AG04450 (cell line): ENCODE data around the gene FMNL2. TPM values are rescaled to one million over a fixed set of nuclear protein-coding genes. Genes with fewer than 3 reads are reported as not detected.

Experiments
- CTCF ChIA-PET: fragments of 300-600, 350-600 bp; formaldehyde crosslinking; extraction: SDS; loops from one replicate; lab custom pipeline; 2022; ENCODE audit warnings: antibody characterized with exemption, inconsistent platforms; lab: Charles Lee
- POLR2A ChIA-PET: fragments of 350-600 bp; formaldehyde crosslinking; extraction: SDS; loops from one replicate; lab custom pipeline; 2021; ENCODE audit warnings: antibody characterized with exemption, inconsistent platforms; lab: Yijun Ruan, JAX
- DNase-seq: peaks from one replicate; pipeline ENCODE4 v3.0.0-alpha.2; 2011; ENCODE audit warnings: low read depth, low spot score
- H3K27ac ChIP-seq: one replicate; pipeline ENCODE4 v1.5.1; 2012; ENCODE audit warnings: low read depth, low read length, control low read depth
- H3K27me3 ChIP-seq: one replicate; pipeline ENCODE4 v1.6.0; 2012; ENCODE audit warnings: low read length; ENCODE audit not compliant: control insufficient read depth, insufficient read depth
- H3K4me3 ChIP-seq: 2 replicates; pipeline ENCODE4 v1.5.1; 2011; ENCODE audit warnings: mild to moderate bottlenecking, low read depth, low read length, control low read depth
- H3K9me3 ChIP-seq: 2 replicates; pipeline ENCODE4 v1.5.1; 2012; ENCODE audit warnings: low read length; ENCODE audit not compliant: control insufficient read depth, insufficient read depth
- CTCF ChIP-seq: IDR thresholded peaks from 2 replicates; pipeline ENCODE4 v1.5.1; 2011; ENCODE audit warnings: low read depth, low read length, control low read depth, inconsistent platforms
- polyA plus RNA-seq: library from polyadenylated mRNA; depleted of rRNA; stranded (reverse); fragments of >200 nt; gene quantifications from 2 replicates; pipeline ENCODE4 v1.2.3, GENCODE V29; 2011

The FMNL2 gene
- polyA plus RNA-seq, 1 experiment, result 22.0 TPM

- TF ChIP-seq CTCF, result no peak
- DNase-seq, result no peak
- ChIA-PET CTCF (interaction anchor here (1.0 kb wide), 1 partner anchor 284 kb away, joined by 3 read pairs; no protein-coding TSS in a partner anchor), POLR2A (no interaction called here)
- Histone ChIP-seq H3K27ac (no peak overlapping the region), H3K4me3 (no peak overlapping the region), H3K9me3 (no peaks in the 10 kb centered on the region), H3K27me3 (no peaks in the 10 kb centered on the region)
Observed at GRCh38 chr2:152460567-152460966, 125.6 kb downstream of the FMNL2 start.

GRCh38 chr2:152462120-152462519 is 127.1 kb downstream of the FMNL2 start:
- H3K4me3 ChIP-seq, result no peak overlapping the region
- no peak for DNase-seq
- H3K27me3 ChIP-seq, result no peaks in the 10 kb centered on the region
- CTCF ChIA-PET, result interaction anchor here (0.5 to 0.9 kb wide), 2 partner anchors 271 to 286 kb away, joined by 3 read pairs; no protein-coding TSS in a partner anchor
- POLR2A ChIA-PET, result no interaction called here
- H3K27ac ChIP-seq, result no peak overlapping the region
- TF ChIP-seq CTCF, result no peak
- H3K9me3 ChIP-seq, result no peaks in the 10 kb centered on the region

DNA sequence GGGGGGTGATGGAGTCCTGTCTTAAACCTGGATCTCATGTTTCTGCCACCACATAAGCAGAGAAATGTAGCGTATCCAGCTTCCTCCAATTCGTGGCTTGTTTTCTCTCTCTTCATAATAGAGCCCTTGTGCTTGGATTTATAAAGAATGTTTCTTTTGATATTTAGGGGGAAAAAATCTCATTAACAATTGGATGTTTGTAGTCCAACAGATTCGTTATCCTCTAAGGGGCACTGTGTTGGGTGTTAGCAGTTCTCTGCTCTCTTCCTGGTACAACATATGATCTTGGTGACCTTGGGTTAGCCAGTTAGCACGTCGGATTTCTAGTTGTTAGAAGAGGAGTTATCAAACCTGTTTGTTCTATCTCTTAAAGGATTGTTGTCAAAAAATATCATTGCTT is 127.8 kb downstream of the FMNL2 start:
- no peak for TF ChIP-seq CTCF
- CTCF ChIA-PET, result interaction anchor here (0.5 to 0.9 kb wide), 2 partner anchors 272 to 286 kb away, joined by 3 read pairs; no protein-coding TSS in a partner anchor
- DNase-seq, result no peak
- Histone ChIP-seq H3K4me3 (no peak overlapping the region), H3K9me3 (no peaks in the 10 kb centered on the region), H3K27me3 (no peaks in the 10 kb centered on the region), H3K27ac (no peak overlapping the region)
- POLR2A ChIA-PET, result no interaction called here

DNA sequence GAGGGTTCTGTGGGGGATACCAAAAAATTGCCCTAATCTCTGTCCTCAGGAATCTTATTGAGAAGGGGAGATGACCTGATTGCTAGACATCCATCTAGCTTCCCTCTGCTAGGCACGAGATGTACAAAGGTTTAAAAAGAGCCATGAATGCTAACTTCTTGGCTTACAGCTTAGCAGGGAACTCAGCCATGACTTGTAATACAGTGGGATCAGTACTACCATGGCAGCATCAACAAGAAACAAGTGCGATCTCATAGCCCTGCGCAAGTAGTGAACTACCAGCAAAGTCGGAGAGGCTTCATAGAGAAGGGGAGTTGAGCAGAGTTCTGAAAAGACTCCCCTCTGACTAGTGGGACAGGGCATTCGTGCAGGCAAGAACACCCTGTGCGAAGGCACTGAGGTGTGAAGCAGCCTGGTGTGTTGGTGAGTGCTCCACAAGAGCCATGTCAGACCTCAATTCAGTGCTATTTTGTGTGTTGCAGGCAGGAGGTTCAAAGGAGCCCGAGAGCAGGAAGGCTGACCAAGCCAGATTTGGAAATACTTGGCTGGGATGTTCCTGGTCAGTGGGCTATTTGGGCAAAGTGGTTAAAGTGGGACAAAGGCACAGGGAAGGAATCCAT is 130.0 kb downstream of the FMNL2 start:
- POLR2A ChIA-PET, result no interaction called here
- Histone ChIP-seq H3K27ac (no peak overlapping the region), H3K9me3 (no peaks in the 10 kb centered on the region), H3K27me3 (no peaks in the 10 kb centered on the region), H3K4me3 (no peak overlapping the region)
- CTCF ChIA-PET, result no interaction called here
- DNase-seq, result no peak
- TF ChIP-seq CTCF, result no peak

- ChIA-PET CTCF (interaction anchor here (0.9 kb wide), 1 partner anchor 170 kb away, joined by 3 read pairs; no protein-coding TSS in a partner anchor), POLR2A (no interaction called here)
- no peak for TF ChIP-seq CTCF
- Histone ChIP-seq H3K27me3 (no peaks in the 10 kb centered on the region), H3K9me3 (no peaks in the 10 kb centered on the region), H3K4me3 (no peak overlapping the region), H3K27ac (no peak overlapping the region)
- no peak for DNase-seq
Observed at GRCh38 chr2:152465541-152465940, 130.6 kb downstream of the FMNL2 start.
